IMR-90 (cell line): ENCODE measurements around the gene KIF18A. TPM values are rescaled to one million over a fixed set of nuclear protein-coding genes. Genes with fewer than 3 reads are reported as not detected.
A peak's percentile ranks its signal among the peaks of the same experiment; 100 is the strongest.

Source experiments
- ATAC-seq: fragments of 200-7000 bp; cut with Tn5 transposase; 2 replicates; pipeline ENCODE4 v1.9.1; 2020; ENCODE audit warnings: low read depth, mild to moderate bottlenecking, moderate library complexity
- BruUV-seq: library from RNA; stranded (reverse); fragments of 400-500 nt; replicated peaks from 2 replicates; lab custom pipeline; 2021; lab: Mats Ljungman, UMichigan
- CTCF ChIA-PET: fragments of 300-600 bp; formaldehyde crosslinking; extraction: SDS; loops from one replicate; lab custom pipeline; 2021; ENCODE audit warnings: antibody characterized with exemption; lab: Yijun Ruan, JAX
- POLR2A ChIA-PET: fragments of 300-600 bp; sonication (Branson Sonifier 250); formaldehyde crosslinking; loops from one replicate; lab custom pipeline; 2022; ENCODE audit warnings: antibody characterized with exemption; ENCODE audit not compliant: unreplicated experiment; lab: Charles Lee
- DNase-seq: peaks from one replicate; pipeline ENCODE4 v3.0.0; 2013
- H2AFZ ChIP-seq: replicated peaks from 2 replicates; pipeline ENCODE3; 2013; ENCODE audit warnings: low read length, mild to moderate bottlenecking; ENCODE audit not compliant: poor library complexity
- H2AK5ac ChIP-seq: 2 replicates; pipeline ENCODE4 v1.6.1; 2013; ENCODE audit warnings: low read depth, low read length, inconsistent platforms
- H2AK9ac ChIP-seq: replicated peaks from 2 replicates; pipeline ENCODE3; 2013; ENCODE audit warnings: mild to moderate bottlenecking, low read depth, low read length, moderate library complexity; ENCODE audit not compliant: poor library complexity
- H2BK120ac ChIP-seq: 2 replicates; pipeline ENCODE4 v1.6.1; 2013; ENCODE audit warnings: low read depth, low read length, inconsistent platforms
- H2BK15ac ChIP-seq: 3 replicates; pipeline ENCODE4 v1.6.1; 2013; ENCODE audit warnings: low read depth, low read length, inconsistent platforms
- H2BK20ac ChIP-seq: 2 replicates; pipeline ENCODE4 v1.6.1; 2013; ENCODE audit warnings: low read depth, mild to moderate bottlenecking, inconsistent platforms, low read length, moderate library complexity
- H2BK5ac ChIP-seq: 2 replicates; pipeline ENCODE4 v1.6.1; 2013; ENCODE audit warnings: mild to moderate bottlenecking, low read depth, low read length, inconsistent platforms; ENCODE audit not compliant: poor library complexity, severe bottlenecking
- H3K14ac ChIP-seq: replicated peaks from 2 replicates; pipeline ENCODE4 v1.6.1; 2013; ENCODE audit warnings: low read depth, low read length, inconsistent platforms
- H3K18ac ChIP-seq: 2 replicates; pipeline ENCODE4 v1.6.1; 2013; ENCODE audit warnings: low read depth, low read length, control low read depth
- H3K23ac ChIP-seq: 2 replicates; pipeline ENCODE4 v1.6.1; 2013; ENCODE audit warnings: low read depth, low read length, inconsistent platforms
- H3K27ac ChIP-seq: 2 replicates; pipeline ENCODE4 v1.5.1; 2013; ENCODE audit warnings: mild to moderate bottlenecking, control low read depth, low read length; ENCODE audit not compliant: insufficient read depth
- H3K27me3 ChIP-seq: 2 replicates; pipeline ENCODE4 v1.6.1; 2013; ENCODE audit warnings: low read length; ENCODE audit not compliant: control insufficient read depth, insufficient read depth
- H3K36me3 ChIP-seq: 2 replicates; pipeline ENCODE4 v1.6.1; 2013; ENCODE audit warnings: low read length, mixed read lengths; ENCODE audit not compliant: control insufficient read depth, insufficient read depth
- H3K4ac ChIP-seq: 2 replicates; pipeline ENCODE4 v1.6.1; 2013; ENCODE audit warnings: low read depth, low read length, inconsistent platforms
- H3K4me1 ChIP-seq: 2 replicates; pipeline ENCODE4 v1.6.1; 2013; ENCODE audit warnings: low read length, mixed read lengths; ENCODE audit not compliant: control insufficient read depth, insufficient read depth
- H3K4me2 ChIP-seq: 2 replicates; pipeline ENCODE4 v1.6.1; 2013; ENCODE audit warnings: low read depth, mild to moderate bottlenecking, control low read depth, low read length, moderate library complexity
- H3K4me3 ChIP-seq: 2 replicates; pipeline ENCODE4 v1.5.1; 2013; ENCODE audit warnings: low read depth, mild to moderate bottlenecking, control low read depth, low read length, moderate library complexity; ENCODE audit not compliant: insufficient read depth
- H3K56ac ChIP-seq: 2 replicates; pipeline ENCODE4 v1.6.1; 2013; ENCODE audit warnings: low read length, inconsistent platforms; ENCODE audit not compliant: insufficient read depth; ENCODE audit errors: extremely low read depth
- H3K79me1 ChIP-seq, 2 experiments: 2 replicates each; pipeline ENCODE4 v1.6.1; 2013; ENCODE audit warnings: low read length in 2 of 2, inconsistent platforms in 1 of 2, low read depth in 1 of 2
- H3K9ac ChIP-seq: 2 replicates; pipeline ENCODE4 v1.6.1; 2013; ENCODE audit warnings: low read depth, low read length, control low read depth
- H3K9me1 ChIP-seq: 2 replicates; pipeline ENCODE4 v1.6.1; 2013; ENCODE audit warnings: low read length, inconsistent platforms; ENCODE audit not compliant: insufficient read depth
- H3K9me3 ChIP-seq: 2 replicates; pipeline ENCODE4 v1.6.1; 2013; ENCODE audit warnings: low read length; ENCODE audit not compliant: control insufficient read depth, insufficient read depth
- H4K20me1 ChIP-seq: 2 replicates; pipeline ENCODE4 v1.6.1; 2013; ENCODE audit warnings: low read length, inconsistent platforms; ENCODE audit not compliant: insufficient read depth
- H4K5ac ChIP-seq: 2 replicates; pipeline ENCODE4 v1.6.1; 2013; ENCODE audit warnings: mild to moderate bottlenecking, low read depth, low read length, control low read depth
- H4K8ac ChIP-seq, 2 experiments: 2 replicates each; pipeline ENCODE4 v1.6.1; 2013; ENCODE audit warnings: low read depth in 2 of 2, low read length in 2 of 2, control low read depth in 1 of 2, inconsistent platforms in 1 of 2
- H4K91ac ChIP-seq: 2 replicates; pipeline ENCODE4 v1.6.1; 2013; ENCODE audit warnings: low read depth, low read length, inconsistent platforms; ENCODE audit not compliant: insufficient read depth
- CEBPB ChIP-seq: IDR thresholded peaks from 2 replicates; pipeline ENCODE4 v1.6.1; 2012; ENCODE audit warnings: low read depth, low read length, improper control_type of control experiment
- CTCF ChIP-seq: conservative IDR thresholded peaks from 2 replicates; pipeline ENCODE4 v1.5.1; 2012; ENCODE audit warnings: mild to moderate bottlenecking, low read depth, low read length, improper control_type of control experiment
- ELK1 ChIP-seq: fragments of 150-350 bp; IDR thresholded peaks from 2 replicates; pipeline ENCODE4 v1.6.1; 2016; ENCODE audit warnings: low read depth, mild to moderate bottlenecking, low read length, moderate library complexity, borderline replicate concordance
- MXI1 ChIP-seq: IDR thresholded peaks from 2 replicates; pipeline ENCODE4 v1.6.1; 2012; ENCODE audit warnings: low read depth, mild to moderate bottlenecking, low read length, moderate library complexity, borderline replicate concordance
- POLR2A ChIP-seq: IDR thresholded peaks from 2 replicates; pipeline ENCODE4 v1.6.1; 2012; ENCODE audit warnings: mild to moderate bottlenecking, low read depth, low read length
- SMC3 ChIP-seq: fragments of 150-350 bp; IDR thresholded peaks from 2 replicates; pipeline ENCODE4 v1.6.1; 2016; ENCODE audit warnings: low read depth, mild to moderate bottlenecking, antibody characterized with exemption, low read length, moderate library complexity
- WGBS, 2 experiments: methylation state at CpG; one replicate each; pipeline versions ENCODE4 v1.1.5 to v1.1.7; 2013; ENCODE audit warnings: missing lambda C conversion rate in 2 of 2; ENCODE audit not compliant: insufficient read length in 1 of 2; ENCODE audit errors: extremely low coverage in 2 of 2; 5-methylcytosine and 5-hydroxymethylcytosine counted together
- dilution Hi-C: fragments of 300-500 bp; cut with HindIII; formaldehyde crosslinking; loops from one replicate; pipeline ENCODE4 v1.14.3; 2018; ENCODE audit warnings: low sequenced_read_pairs; ENCODE audit not compliant: unreplicated experiment
- in situ Hi-C: fragments of 300-500 bp; cut with MboI; formaldehyde crosslinking; loops from 3 replicates; pipeline ENCODE4 v1.14.3; 2019; ENCODE audit warnings: low sequenced_read_pairs, inconsistent platforms, mixed read lengths
- intact Hi-C: fragments of 100-400 bp; cut with micrococcal nuclease; formaldehyde crosslinking; loops from 2 replicates; pipeline ENCODE4 v1.10.0; 2022
- polyA plus RNA-seq, 3 experiments: library from polyadenylated mRNA; depleted of rRNA; stranded (reverse); fragments of >200 nt; gene quantifications; 2 replicates each; pipeline ENCODE4 v1.2.3, GENCODE V29; 2012; ENCODE audit warnings: low replicate concordance in 1 of 3
- total RNA-seq: library from RNA; depleted of rRNA; stranded (reverse); fragments of >200 nt; gene quantifications from 2 replicates; pipeline ENCODE4 v1.2.3, GENCODE V29; 2012

The KIF18A gene
- total and polyA plus RNA-seq, 2 of the 4 experiments (the other 2 are of a cell fraction), result 8.9 to 24.4 TPM

GRCh38 chr11:27997344-27997743 is 110.6 kb downstream of the KIF18A start:
- Histone ChIP-seq H3K14ac (no peak overlapping the region), H3K9me3 (peaks cover 11% of the 10 kb centered on the region), H4K8ac (no peak overlapping the region), H3K4me1 (peaks cover 8% of the 10 kb centered on the region), H2AK9ac (no peak overlapping the region), H2BK120ac (no peak overlapping the region), H3K27ac (no peak overlapping the region), H3K79me1 (no peaks in the 10 kb centered on the region), H2BK20ac (no peak overlapping the region), H3K4me3 (no peak overlapping the region), H3K27me3 (no peaks in the 10 kb centered on the region), H2AFZ (no peak overlapping the region), H3K9ac (no peak overlapping the region), H3K56ac (no peak overlapping the region), H2BK5ac (no peak overlapping the region), H3K4ac (no peak overlapping the region), H4K20me1 (no peaks in the 10 kb centered on the region), H3K18ac (no peak overlapping the region), H3K36me3 (peaks cover 1% of the 10 kb centered on the region; the same call in 1 of the 2 replicates), H2BK15ac (no peak overlapping the region), H3K9me1 (no peaks in the 10 kb centered on the region), H2AK5ac (no peak overlapping the region), H4K5ac (no peak overlapping the region), H4K91ac (no peak overlapping the region), H3K23ac (no peak overlapping the region), H3K4me2 (no peak overlapping the region)
- ATAC-seq (no peak), DNase-seq (peak; percentile 4)
- POLR2A ChIA-PET, result no interaction called here
- dilution Hi-C loops (no loop called here), intact Hi-C loops (no loop called here), in situ Hi-C loops (no loop called here)
- no TSS peak for BruUV-seq
- CTCF ChIA-PET, result no interaction called here
- WGBS, 2 experiments, result no CpG with 5 or more reads among the region's 2 CpGs
- TF ChIP-seq SMC3 (no peak), CTCF (no peak), MXI1 (no peak), POLR2A (no peak), CEBPB (peak; percentile 79), ELK1 (no peak)
